ENCODE results near the gene TXNDC2.
"Not testable (repeated sequence)": the region's sequence is repeated elsewhere in the genome, so short reads cannot be mapped to it uniquely, and the experiment has no call there.

TXNDC2 gene

DNA sequence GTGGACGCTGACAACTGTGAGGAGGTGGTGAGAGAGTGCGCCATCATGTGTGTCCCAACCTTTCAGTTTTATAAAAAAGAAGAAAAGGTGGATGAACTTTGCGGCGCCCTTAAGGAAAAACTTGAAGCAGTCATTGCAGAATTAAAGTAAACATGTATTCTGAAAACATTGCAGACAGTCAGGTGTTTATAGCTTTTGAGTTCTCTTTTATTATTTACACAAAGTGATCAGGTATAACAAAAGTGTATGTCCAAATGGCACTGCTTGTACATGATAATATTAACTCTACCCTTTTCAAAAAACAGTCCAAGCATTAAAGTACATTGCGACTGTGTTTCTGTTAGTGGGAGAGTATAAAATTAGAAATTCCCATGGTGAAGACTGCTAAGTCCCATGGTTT is 2.2 kb downstream of the TXNDC2 start:
- no peak for DNase-seq

DNA sequence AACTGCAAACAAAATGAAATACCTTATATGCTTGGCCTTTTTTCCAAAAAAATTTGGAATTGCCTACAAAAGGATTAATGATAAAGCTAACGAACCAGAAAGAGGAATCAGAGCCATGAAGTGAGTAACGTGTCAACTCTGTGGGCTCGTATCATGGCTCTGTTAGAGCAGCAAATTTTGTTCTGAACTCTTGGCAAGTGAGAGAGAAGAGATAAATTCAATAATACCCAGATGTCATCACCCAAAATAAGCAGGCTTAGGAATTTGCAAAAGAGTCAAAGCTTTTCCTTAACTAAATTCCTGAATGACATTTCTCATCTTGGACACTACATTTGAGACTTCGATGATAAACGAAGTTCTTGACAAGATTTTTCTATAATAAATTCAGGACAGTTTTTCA is 4.4 kb downstream of the TXNDC2 start:
- DNase-seq = peak; percentile 49

DNA sequence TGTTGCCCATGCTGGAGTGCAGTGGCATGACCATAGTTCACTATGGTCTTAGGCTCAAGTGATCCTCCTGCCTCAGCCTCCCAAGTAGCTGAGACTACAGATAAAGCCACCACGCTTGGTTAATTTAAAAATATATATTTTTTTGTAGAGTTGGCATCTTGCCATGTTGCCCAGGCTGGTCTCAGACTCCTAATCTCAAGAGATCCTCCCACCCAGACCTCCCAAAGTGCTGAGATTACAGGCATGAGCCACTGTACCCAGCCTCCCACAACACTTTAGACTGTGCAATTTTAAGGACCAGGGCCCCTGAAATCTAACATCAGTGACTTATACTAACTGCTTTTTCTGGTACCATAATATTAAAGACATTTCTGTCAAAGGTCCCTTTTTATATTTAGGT is 5.2 kb downstream of the TXNDC2 start:
- no peak for DNase-seq

DNA sequence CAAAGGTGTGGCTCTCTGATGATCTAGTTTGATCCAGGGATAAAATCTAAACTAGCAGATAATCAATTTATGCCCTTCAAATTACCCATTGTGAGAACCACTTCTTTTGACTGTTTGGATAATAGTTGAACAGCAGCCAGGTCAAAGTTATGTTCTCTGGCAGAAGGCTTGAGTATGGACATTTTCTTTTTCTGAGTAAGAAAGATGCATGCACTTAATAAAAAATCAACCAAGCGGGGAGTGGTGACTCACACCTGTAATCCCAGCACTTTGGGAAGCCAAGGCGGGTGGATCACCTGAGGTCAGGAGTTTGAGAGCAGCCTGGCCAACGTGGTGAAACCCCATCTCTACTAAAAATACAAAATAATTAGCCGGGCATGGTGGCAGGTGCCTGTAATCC is 5.7 kb downstream of the TXNDC2 start:
- DNase-seq = peak; percentile 35

DNA sequence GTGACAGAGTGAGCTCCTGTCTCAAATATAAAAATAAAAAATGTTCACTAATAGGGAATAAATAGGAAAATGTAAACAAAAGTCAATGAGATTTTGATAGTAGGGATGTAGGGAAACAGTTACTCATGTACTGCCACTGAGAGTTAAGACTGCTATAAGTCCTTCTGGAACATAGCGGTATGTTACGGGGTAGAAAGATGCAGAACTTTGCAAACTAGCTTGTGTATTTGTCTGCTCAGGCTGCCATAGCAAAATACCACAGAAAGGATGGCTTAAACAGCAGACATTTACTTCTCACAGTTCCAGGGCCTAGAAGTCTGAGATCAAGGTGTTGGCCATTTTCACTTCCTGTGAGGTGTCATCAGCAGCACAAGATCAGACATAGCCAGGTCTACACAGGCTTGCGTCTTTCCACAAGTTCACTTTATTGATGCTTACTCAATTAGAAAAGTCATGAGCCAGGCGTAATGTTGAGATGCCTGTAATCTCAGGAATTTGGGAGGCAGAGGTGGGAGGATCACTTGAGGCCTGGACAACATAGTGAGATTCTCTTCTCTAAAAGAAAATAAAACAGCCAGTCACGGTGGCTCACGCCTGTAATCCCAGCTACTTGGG is 8.8 kb downstream of the TXNDC2 start:
- no peak for DNase-seq

DNA sequence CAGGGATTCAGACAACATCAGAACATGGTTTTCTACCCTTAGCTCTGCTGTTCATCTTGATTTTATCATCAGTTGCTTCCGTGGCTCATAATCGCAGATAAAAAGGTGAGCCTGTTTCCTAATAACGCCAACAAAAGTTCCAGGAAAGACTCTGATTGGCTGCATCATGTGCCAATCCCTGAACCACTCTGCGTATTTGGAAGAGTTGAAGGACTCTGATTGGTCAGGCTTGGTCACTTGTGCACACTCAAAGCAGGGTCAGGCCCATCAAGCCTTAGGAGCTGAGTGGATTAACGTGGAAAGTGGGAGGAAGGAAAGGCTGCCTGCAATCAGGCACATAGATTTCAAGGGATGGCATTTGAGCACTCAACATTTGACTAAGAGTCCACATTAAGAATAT is 11.4 kb downstream of the TXNDC2 start:
- no peak for DNase-seq

DNA sequence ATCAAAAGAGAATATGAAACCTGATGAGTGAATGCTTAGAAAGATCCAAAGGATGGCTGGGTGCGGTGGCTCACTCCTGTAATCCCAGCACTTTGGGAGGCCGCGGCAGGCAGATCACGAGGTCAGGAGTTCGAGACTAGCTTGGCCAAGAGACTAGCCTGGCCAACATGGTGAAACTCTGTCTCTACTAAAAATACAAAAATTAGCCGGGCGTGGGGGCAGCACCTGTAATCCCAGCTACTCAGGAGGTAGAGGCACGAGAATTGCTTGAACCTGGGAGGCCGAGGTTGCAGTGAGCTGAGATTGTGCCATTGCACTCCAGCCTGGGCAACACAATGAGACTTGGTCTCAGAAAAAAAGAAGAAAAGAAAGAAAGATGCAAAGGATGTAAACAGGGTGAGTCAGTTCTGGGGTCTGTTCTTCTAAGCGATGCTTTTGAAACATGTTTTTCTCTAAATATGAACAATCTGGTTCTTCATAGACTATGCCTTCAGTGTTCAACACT is 12.1 kb downstream of the TXNDC2 start:
- not testable (repeated sequence) for DNase-seq

DNA sequence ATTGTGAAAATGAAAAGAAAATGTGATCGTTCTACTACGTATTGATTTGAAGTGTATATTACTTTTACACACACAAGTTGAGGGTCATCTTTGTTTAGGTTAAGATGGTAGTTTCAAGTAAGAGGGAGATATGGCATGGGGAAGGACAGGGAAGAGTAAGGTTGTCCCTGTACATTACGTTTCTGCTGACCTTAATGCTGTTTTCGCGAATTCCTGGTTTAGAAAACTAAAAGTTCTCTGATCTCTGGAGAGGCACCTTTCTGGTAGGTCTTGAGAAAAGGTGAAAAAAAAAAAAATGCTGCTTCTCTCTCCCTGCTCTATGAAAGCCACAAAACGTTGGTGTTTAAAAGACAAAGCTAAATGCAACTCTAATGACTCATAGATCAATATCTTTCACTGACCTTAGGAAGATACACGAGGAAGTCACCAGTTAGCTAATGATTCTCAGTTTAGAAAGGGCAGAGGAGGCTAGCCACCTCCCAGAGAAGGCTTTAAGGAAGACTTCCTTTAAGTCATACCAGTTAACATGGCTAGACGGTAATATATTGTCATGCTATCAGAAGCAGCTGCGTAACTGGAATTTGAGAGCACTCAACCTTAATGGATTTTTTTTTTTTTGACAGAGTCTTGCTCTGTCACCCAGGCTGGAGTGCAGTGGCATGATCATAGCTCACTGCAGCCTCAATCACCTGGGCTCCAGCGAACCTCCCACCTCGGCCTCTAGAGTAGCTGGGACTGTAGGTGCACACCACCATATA is 13.2 kb downstream of the TXNDC2 start:
- peak; percentile 47 for DNase-seq

DNA sequence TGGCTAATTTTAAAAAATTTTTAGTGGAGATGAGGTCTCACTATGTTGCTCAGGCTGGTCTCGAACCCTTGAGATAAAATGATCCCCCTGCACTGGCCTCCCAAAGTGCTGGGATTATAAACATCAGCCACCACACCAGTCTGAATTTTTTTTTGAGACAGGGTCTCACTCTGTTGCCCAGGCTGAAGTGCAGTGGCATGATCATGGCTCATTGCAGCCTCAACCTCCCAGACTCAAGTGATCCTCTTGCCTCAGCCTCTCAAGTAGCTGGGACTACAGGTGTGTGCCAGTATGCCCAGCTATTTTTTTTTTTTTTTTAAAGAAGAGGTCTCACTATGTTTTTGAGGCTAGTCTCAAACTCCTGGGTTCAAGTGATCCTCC is 13.8 kb downstream of the TXNDC2 start:
- DNase-seq = not testable (repeated sequence)

DNA sequence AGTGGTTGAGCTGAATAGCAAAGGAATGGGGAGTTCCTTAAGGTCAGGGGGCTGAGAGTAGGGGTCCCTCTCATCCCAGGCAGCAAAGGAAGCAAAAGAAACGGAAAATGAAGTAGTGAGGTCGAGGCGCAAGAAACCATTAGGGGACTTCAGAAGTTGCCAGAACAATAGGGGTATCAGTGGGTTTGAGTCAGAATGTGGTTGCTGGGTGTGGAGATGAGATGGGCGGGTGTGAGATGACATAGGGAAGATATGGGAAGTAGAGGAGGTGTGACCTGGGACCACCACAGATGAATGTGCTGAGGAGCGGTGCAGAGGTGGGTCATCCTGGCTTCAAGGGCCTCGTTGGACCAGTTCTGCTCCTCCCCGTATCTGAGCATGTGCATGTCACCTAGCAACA is 14.9 kb downstream of the TXNDC2 start:
- no peak for DNase-seq

DNA sequence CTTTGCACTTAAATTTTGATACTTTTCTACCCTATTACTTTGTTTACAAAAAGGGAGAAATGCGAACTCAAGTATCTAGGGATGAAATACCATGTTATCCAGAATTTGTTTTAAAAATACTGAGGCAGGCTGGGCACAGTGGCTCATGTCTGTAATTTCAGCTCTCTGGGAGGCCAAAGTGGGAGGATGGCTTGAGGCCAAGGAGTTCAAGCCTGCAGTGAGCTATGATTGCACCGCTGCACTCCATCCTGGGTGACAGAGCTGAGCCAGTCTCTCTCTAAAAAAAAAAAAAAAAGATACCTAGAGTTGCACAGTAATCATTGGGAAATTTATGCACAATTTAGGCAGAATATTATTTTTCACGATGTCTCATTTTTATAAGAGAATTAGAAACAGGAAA is 15.6 kb downstream of the TXNDC2 start:
- no peak for DNase-seq

DNA sequence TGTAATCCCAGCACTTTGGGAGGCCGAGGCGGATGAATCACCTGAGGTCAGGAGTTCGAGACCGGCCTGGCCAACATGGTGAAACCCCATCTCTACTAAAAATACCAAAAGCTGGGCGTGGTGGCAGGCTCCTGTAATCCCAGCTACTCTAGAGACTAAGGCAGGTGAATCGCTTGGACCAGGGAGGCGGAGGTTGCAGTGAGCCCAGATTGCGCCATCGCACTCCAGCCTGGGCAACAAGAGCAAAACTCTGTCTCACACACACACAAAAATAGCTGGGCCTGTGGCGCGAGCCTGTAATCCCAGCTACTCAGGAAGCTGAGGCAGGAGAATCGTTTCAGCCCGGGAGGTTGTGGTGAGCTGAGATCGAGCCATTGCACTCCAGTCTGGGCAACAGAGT is 16.5 kb downstream of the TXNDC2 start:
- DNase-seq = not testable (repeated sequence)

DNA sequence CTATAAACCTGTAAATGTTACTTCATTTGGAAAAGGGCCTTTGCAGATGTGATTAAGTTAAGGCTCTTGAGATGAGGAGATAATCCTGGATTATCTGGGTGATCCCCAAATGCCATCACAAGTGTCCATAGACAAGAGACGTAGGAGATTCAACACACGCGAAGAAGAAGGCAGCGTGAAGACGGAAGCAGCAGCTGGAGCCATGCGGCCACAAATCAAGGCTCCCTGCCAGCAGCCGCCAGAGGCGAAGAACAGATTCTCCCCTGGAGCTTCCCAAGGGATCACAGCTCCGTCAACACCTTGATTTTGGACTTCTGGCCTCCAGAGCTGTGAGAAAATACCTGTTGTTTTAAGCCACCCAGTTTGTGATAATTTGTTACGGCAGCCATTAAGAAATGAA is 17.1 kb downstream of the TXNDC2 start:
- peak; percentile 55 for DNase-seq

DNA sequence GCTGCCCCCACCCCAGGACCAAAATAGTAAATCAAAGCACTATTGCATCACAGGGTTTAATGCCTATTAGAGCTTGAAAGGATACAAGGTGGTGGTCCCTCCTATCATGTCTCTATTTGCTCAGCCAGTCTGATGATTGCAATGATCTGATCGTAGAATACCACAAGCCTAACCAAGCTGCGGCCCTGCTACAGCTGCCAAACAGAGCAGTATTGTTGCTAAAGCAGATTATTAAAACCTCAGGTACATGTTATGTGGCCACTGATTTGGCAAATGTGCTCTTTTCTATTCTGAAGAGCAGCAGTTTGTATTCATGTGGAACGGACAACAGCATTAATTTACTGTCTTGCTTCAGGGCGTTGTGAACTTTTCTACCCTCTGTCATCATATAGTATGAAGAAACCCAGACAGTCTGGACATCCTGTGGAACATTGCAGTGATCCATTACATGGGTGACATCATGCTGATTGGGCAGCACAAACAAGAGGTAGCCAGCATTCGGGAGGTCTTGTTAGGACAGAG is 19.7 kb downstream of the TXNDC2 start:
- peak; percentile 37 for DNase-seq

DNA sequence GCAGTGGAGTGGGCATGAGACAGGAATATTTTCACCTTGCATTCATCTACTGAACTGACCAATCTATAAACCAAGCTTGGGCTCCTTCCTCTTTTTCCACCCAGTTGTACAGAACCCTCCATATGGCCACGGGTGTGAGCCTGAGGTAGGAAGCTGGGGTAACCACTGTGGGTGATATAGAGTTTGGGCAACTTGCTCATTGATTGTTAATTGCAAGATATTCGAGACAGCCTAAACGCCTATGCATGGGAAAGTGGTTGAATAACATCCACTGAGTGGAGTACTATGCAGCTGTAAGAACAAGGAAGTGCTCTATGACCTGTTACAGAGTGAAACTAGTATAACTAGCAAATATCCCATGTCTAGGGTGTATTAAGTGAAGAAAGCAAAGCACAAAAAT is 20.7 kb downstream of the TXNDC2 start:
- no peak for DNase-seq

DNA sequence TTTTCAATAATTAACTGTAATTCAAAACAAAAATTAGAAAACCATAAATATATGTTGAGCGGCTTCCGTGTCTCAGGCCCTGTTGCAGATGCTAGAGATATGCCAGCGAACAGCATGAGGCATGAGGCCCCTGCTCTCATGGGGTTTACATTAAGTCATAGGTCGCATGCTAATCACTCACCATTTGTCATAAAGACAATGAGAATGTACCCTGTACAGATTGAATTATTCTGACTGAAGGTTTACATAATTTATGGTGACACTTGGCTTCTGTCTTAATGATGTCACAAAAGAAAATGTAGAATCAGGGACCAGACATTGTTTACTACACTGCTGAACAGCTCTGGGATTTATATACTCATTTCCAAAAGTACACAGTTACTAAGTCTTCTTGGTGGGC is 22.1 kb downstream of the TXNDC2 start:
- DNase-seq = no peak

DNA sequence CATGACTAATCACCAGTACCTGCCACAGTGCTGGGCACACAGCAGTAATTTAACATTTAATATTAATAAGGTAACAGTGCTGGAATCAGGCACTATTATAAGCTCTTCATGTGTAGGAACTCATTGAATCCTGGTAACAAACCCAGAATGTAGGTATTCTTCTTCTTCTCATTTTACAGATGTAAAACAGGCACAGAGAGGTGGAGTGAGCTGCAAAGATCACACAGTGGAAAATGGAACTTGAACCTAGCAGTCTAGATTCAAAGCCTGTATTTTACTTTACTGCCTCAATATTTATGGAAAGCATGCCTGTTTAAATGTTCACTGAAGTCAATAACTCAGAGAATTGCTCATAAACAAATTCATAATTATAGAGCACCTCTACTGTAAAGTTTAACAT is 24.3 kb downstream of the TXNDC2 start:
- no peak for DNase-seq

DNA sequence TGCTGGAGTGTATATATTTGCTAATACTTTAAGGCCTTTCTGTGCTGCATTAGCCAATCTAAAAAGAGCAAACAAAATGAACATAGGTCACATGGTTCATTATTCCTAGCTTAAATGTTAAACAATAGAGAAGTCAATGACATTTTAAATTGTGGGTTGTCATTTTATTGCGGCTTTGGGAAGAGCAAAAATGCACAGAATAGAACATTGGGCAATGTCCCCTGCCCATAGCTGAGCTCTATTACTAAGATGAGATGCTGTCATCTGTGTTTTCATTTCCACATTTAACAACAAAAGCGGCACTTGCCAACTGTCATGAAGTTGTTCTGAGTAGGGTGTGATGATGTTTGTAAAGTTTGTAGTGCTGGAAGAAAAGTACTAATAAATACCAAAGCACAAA is 24.9 kb downstream of the TXNDC2 start:
- DNase-seq = no peak

DNA sequence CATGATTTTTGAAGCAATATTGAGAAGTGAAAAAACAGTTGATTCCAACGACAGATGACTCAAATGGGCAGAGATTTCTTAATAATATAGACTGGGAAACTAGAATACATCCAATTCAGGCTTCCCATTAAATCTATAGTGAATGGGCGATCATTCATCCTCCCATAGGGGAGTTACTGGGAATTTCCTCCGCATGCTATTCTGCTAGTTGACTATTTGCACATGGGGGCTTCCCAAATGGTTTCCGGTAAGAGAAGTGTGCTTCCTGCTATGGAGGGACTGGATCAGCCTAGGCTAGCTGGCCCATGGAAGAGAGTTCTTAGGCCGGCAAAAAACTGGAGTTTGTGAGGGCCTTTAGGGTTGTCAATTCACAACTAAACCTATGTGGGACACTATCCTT is 25.5 kb downstream of the TXNDC2 start:
- DNase-seq = no peak

DNA sequence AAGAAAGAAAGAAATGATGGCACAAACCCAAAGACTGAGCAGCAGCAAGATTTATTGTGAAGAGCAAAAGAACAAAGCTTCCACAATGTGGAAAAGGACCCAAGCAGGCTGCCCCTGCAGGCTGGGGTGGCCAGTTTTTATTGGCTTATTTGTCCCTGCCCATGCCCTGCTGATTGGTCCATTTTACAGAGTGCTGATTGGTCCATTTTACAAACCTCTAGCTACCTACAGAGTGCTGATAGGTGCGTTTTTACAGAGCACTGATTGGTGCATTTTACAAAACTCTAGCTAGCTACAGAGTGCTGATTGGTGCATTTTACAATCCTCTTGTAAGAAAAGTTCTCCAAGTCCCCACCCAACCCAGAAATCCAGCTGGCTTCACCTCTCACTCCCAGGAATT is 26.5 kb downstream of the TXNDC2 start:
- not testable (repeated sequence) for DNase-seq

DNA sequence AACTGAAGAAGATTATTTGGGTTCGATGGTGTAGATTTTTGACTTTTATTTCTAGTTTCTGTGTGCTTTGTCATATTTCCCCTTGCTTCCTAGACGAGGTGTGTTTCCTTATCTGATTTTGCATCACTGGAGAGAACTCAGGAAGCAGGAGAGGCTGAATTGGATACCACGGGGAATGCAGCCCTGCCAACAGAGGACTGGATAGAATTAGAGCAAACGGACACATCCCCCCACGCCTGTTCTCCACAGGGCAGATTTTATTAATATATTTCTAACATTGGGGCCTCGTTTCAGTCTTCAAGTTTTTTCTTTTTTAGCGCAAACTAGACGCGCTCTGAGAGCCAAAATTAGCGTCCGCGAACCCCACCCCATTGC is 27.4 kb downstream of the TXNDC2 start:
- DNase-seq = no peak

DNA sequence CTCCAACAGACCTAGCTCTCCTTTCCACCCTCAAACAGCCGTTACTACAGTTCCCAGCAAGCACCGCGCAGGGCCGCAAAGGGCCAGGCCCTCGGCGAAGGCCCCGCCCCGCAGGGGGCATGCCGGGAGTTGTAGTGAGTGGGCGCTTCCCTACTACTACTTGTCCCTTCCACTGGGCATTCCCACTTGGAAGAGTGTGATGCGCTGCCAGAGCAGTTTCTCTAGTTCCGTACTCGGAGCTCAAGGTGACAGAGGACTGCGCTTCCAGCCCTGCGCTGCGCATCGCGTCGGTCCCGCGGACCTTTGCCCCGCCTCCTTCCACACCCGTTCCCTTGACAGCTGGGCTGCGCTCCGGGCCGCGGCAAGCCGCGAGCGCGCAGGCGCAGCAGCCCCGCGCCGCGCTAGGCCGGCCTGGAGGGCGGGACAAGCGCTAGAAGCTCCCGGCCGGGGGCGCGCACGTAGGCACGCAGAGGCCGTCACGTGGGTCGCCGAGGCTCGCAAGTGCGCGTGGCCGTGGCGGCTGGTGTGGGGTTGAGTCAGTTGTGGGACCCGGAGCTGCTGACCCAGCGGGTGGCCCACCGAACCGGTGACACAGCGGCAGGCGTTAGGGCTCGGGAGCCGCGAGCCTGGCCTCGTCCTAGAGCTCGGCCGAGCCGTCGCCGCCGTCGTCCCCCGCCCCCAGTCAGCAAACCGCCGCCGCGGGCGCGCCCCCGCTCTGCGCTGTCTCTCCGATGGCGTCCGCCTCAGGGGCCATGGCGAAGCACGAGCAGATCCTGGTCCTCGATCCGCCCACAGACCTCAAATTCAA is 28.0 kb downstream of the TXNDC2 start, which contains the start of gene VAPA:
Gene VAPA, plus strand, starts transcription at position 491 of the 808 bp plus-strand sequence. Its CDS starts 241 bp downstream, at position 732.
- DNase-seq = peak; percentile 94

DNA sequence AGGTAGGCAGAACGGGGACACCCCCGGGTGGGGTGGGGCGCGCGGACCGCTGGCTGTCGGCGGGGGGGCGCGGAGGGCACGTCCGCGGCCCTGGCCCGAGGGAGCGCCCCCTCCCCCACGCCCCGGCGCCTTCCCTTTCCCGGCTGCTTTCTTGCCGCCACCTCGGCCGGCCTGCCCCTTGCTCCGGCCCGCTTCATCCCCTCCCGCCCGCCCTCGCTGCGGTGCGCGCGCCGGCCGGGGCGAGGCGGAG is 28.5 kb downstream of the TXNDC2 start:
- DNase-seq = no peak

Measured in fibroblast of upper back skin (primary cell).